ENCODE measurements around the gene DHRS13.
"Not testable (repeated sequence)": the region's sequence is repeated elsewhere in the genome, so short reads cannot be mapped to it uniquely, and the experiment has no call there.

DHRS13 gene

GRCh38 chr17:28881533-28882056, 21.3 kb downstream of the DHRS13 start:
- DNase-seq: no peak

GRCh38 chr17:28880572-28880945, 22.3 kb downstream of the DHRS13 start:
- no peak for DNase-seq

- DNase-seq: no peak
These were observed 22.9 kb downstream of the DHRS13 start for GRCh38 chr17:28879886-28880571.

GRCh38 chr17:28878981-28879380, 23.9 kb downstream of the DHRS13 start:
- DNase-seq: peak; percentile 39

GRCh38 chr17:28878158-28878910, 24.5 kb downstream of the DHRS13 start:
- DNase-seq: no peak

GRCh38 chr17:28877150-28877711, 25.6 kb downstream of the DHRS13 start:
- DNase-seq: not testable (repeated sequence)

- DNase-seq: no peak
These were observed 26.9 kb downstream of the DHRS13 start for GRCh38 chr17:28875848-28876550.

GRCh38 chr17:28874750-28875149, 28.1 kb downstream of the DHRS13 start:
- DNase-seq: no peak

GRCh38 chr17:28873839-28874238, 29.0 kb downstream of the DHRS13 start:
- no peak for DNase-seq

- DNase-seq: no peak
These were observed 31.8 kb downstream of the DHRS13 start for GRCh38 chr17:28871056-28871579.

- DNase-seq: no peak
These were observed 35.6 kb downstream of the DHRS13 start for GRCh38 chr17:28867276-28867675.

GRCh38 chr17:28865946-28866752, 36.7 kb downstream of the DHRS13 start:
- DNase-seq: no peak

- no peak for DNase-seq
These were observed 37.7 kb downstream of the DHRS13 start for GRCh38 chr17:28864991-28865849.

GRCh38 chr17:28863953-28864352, 38.9 kb downstream of the DHRS13 start:
- DNase-seq: no peak

GRCh38 chr17:28862561-28862960, 40.3 kb downstream of the DHRS13 start:
- no peak for DNase-seq

- no peak for DNase-seq
These were observed 41.3 kb downstream of the DHRS13 start for GRCh38 chr17:28861393-28862203.

- DNase-seq: no peak
These were observed 42.5 kb downstream of the DHRS13 start for GRCh38 chr17:28860363-28860808.

GRCh38 chr17:28858801-28859355, 44.0 kb downstream of the DHRS13 start:
- no peak for DNase-seq

- DNase-seq: no peak
These were observed 44.7 kb downstream of the DHRS13 start for GRCh38 chr17:28857905-28858800.

Data from NCI-H2107 (cell line).